HepG2 (cell line): ENCODE results near the gene CFAP73. TPM values are rescaled to one million over a fixed set of nuclear protein-coding genes. Genes with fewer than 3 reads are reported as not detected.

ENCODE experiments used
- ATAC-seq: fragments of 200-7000 bp; cut with Tn5 transposase; 3 replicates; pipeline ENCODE4 v1.9.1; 2020; ENCODE audit warnings: mild to moderate bottlenecking, moderate library complexity
- BruUV-seq: library from RNA; stranded (reverse); fragments of 400-500 nt; replicated peaks from 2 replicates; lab custom pipeline; 2021; lab: Mats Ljungman, UMichigan
- CTCF ChIA-PET: fragments of 300-600 bp; formaldehyde crosslinking; extraction: SDS; loops from one replicate; lab custom pipeline; 2021; ENCODE audit warnings: low total read pairs, inconsistent platforms, low intra/inter-chr PET ratio; lab: Yijun Ruan, JAX
- POLR2A ChIA-PET: fragments of 350-600 bp; sonication (Branson Sonifier 250); formaldehyde crosslinking; loops from one replicate; lab custom pipeline; 2020; ENCODE audit warnings: antibody characterized with exemption, inconsistent platforms; lab: Yijun Ruan, JAX
- DNase-seq: peaks from one replicate; pipeline ENCODE4 v3.0.0-alpha.2; 2015; ENCODE audit warnings: low spot score
- FAIRE-seq: peaks from 3 replicates; lab custom pipeline; 2011; peaks lifted over from hg19 to GRCh38; lab: Jason Lieb, UNC
- H2AFZ ChIP-seq: one replicate; pipeline ENCODE4 v1.6.1; 2011; ENCODE audit warnings: low read length, inconsistent platforms
- H3K27ac ChIP-seq: fragments of 300-600 bp; 3 replicates; pipeline ENCODE4 v1.8.0; 2011; ENCODE audit warnings: mixed run types, mild to moderate bottlenecking, mixed read lengths, low read length, inconsistent platforms; ENCODE audit not compliant: insufficient read depth; ENCODE audit errors: extremely low read length
- H3K27me3 ChIP-seq, 2 experiments: fragments of 200-600 bp in 1 of 2; 2 replicates in 1 of 2; 3 replicates in 1 of 2; pipeline versions ENCODE4 v1.6.0 to v1.8.0; 2011; ENCODE audit warnings: low read length in 2 of 2, mild to moderate bottlenecking in 2 of 2, moderate library complexity in 2 of 2, inconsistent platforms in 1 of 2; ENCODE audit not compliant: insufficient read depth in 2 of 2, control insufficient read depth in 1 of 2
- H3K36me3 ChIP-seq, 2 experiments: fragments of 200-600 bp in 1 of 2; replicated peaks in 1 of 2; 2 replicates in 1 of 2; 3 replicates in 1 of 2; pipeline versions ENCODE4 v1.5.1 to v1.8.0; 2011; ENCODE audit warnings: low read length in 2 of 2, inconsistent platforms in 1 of 2; ENCODE audit not compliant: insufficient read depth in 2 of 2, control insufficient read depth in 1 of 2
- H3K4me1 ChIP-seq: 2 replicates; pipeline ENCODE4 v1.5.1; 2012; ENCODE audit warnings: low read length, inconsistent platforms; ENCODE audit not compliant: insufficient read depth
- H3K4me2 ChIP-seq: 2 replicates; pipeline ENCODE4 v1.6.0; 2011; ENCODE audit warnings: low read depth, low read length, inconsistent platforms
- H3K4me3 ChIP-seq, 3 experiments: fragments of 200-600 bp in 1 of 3; sonication (generic), shearing (Covaris generic) in 1 of 3; replicated peaks in 1 of 3; 2 replicates each; pipeline ENCODE4 v1.5.1; 2011 to 2016; ENCODE audit warnings: low read length in 3 of 3, inconsistent platforms in 2 of 3, low read depth in 2 of 3, mild to moderate bottlenecking in 2 of 3, control low read depth in 1 of 3, mixed read lengths in 1 of 3; ENCODE audit not compliant: insufficient read depth in 1 of 3
- H3K79me2 ChIP-seq: one replicate; pipeline ENCODE4 v1.6.1; 2011; ENCODE audit warnings: low read length, inconsistent platforms; ENCODE audit not compliant: insufficient read depth
- H3K9ac ChIP-seq: 2 replicates; pipeline ENCODE4 v1.6.0; 2011; ENCODE audit warnings: mild to moderate bottlenecking, low read depth, low read length, inconsistent platforms; ENCODE audit not compliant: insufficient read depth
- H3K9me3 ChIP-seq: 2 replicates; pipeline ENCODE4 v1.5.1; 2012; ENCODE audit warnings: mild to moderate bottlenecking, low read length
- H4K20me1 ChIP-seq: 2 replicates; pipeline ENCODE4 v1.6.0; 2011; ENCODE audit warnings: inconsistent platforms, mild to moderate bottlenecking, low read length, moderate library complexity; ENCODE audit not compliant: insufficient read depth
- ATF2 ChIP-seq: sonication (generic); formaldehyde crosslinking; IDR thresholded peaks from 2 replicates; pipeline ENCODE4 v1.4.0; 2020; ENCODE audit warnings: missing genetic modification reagents
- ATM ChIP-seq: fragments of 450-650 bp; IDR thresholded peaks from 2 replicates; pipeline ENCODE4 v1.7.1; 2017; ENCODE audit warnings: mild to moderate bottlenecking, borderline replicate concordance
- CC2D1A ChIP-seq: sonication (generic); formaldehyde crosslinking; IDR thresholded peaks from 2 replicates; pipeline ENCODE4 v1.8.1; 2023; ENCODE audit warnings: mild to moderate bottlenecking, missing genetic modification reagents
- ELF1 ChIP-seq: sonication (generic); formaldehyde crosslinking; IDR thresholded peaks from 2 replicates; pipeline ENCODE4 v1.4.0; 2020; ENCODE audit warnings: missing genetic modification reagents
- HNF4A ChIP-seq: sonication (generic); formaldehyde crosslinking; IDR thresholded peaks from 2 replicates; pipeline ENCODE4 v1.4.0; 2020; ENCODE audit warnings: missing genetic modification reagents
- PHF20 ChIP-seq: sonication (generic); formaldehyde crosslinking; IDR thresholded peaks from 2 replicates; pipeline ENCODE4 v1.5.0; 2020; ENCODE audit warnings: mild to moderate bottlenecking, missing genetic modification reagents
- RBM22 ChIP-seq: fragments of 200-400 bp; formaldehyde crosslinking; optimal IDR thresholded peaks from 2 replicates; pipeline ENCODE3; 2017; ENCODE audit warnings: mild to moderate bottlenecking, low read length, moderate library complexity
- SOX13 ChIP-seq, 3 experiments: fragments of 450-650 bp in 1 of 3; sonication (generic) in 1 of 3; formaldehyde crosslinking in 1 of 3; IDR thresholded peaks in 2 of 3; conservative IDR thresholded peaks in 1 of 3; 2 replicates each; pipeline versions ENCODE4 v1.5.0 to v1.6.1; 2016 to 2020; ENCODE audit warnings: antibody characterized with exemption in 1 of 3, mild to moderate bottlenecking in 1 of 3, missing compliant biosample characterization in 1 of 3, missing genetic modification reagents in 1 of 3, moderate library complexity in 1 of 3
- ZNF326 ChIP-seq: sonication (generic); formaldehyde crosslinking; IDR thresholded peaks from 2 replicates; pipeline ENCODE4 v1.4.0; 2020; ENCODE audit warnings: missing genetic modification reagents, borderline replicate concordance
- ZNF335 ChIP-seq: sonication (generic); formaldehyde crosslinking; IDR thresholded peaks from 2 replicates; pipeline ENCODE4 v1.4.0; 2020; ENCODE audit warnings: missing genetic modification reagents
- ZNF354B ChIP-seq: sonication (generic); formaldehyde crosslinking; IDR thresholded peaks from 2 replicates; pipeline ENCODE4 v1.8.0; 2022; ENCODE audit warnings: mild to moderate bottlenecking, missing genetic modification reagents
- ZNF383 ChIP-seq: sonication (generic); formaldehyde crosslinking; IDR thresholded peaks from 2 replicates; pipeline ENCODE4 v1.4.0; 2020; ENCODE audit warnings: missing genetic modification reagents, mild to moderate bottlenecking, borderline replicate concordance
- ZNF562 ChIP-seq: sonication (generic); formaldehyde crosslinking; IDR thresholded peaks from 2 replicates; pipeline ENCODE4 v1.8.0; 2022; ENCODE audit warnings: missing genetic modification reagents, borderline replicate concordance
- ZNF609 ChIP-seq: sonication (generic); formaldehyde crosslinking; IDR thresholded peaks from 2 replicates; pipeline ENCODE4 v1.4.0; 2020; ENCODE audit warnings: mild to moderate bottlenecking, missing genetic modification reagents, borderline replicate concordance
- ZNF761 ChIP-seq: sonication (generic); formaldehyde crosslinking; conservative IDR thresholded peaks from 2 replicates; pipeline ENCODE4 v1.4.0; 2020; ENCODE audit warnings: mild to moderate bottlenecking, missing genetic modification reagents
- ZNF850 ChIP-seq: sonication (generic); formaldehyde crosslinking; conservative IDR thresholded peaks from 2 replicates; pipeline ENCODE4 v1.9.0; 2021; ENCODE audit warnings: mild to moderate bottlenecking, missing genetic modification reagents
- WGBS: methylation state at CpG from one replicate; pipeline ENCODE4 v1.1.6; 2017; ENCODE audit warnings: low lambda C conversion rate; 5-methylcytosine and 5-hydroxymethylcytosine counted together
- in situ Hi-C: cut with HindIII; loops from 2 replicates; pipeline ENCODE4 v1.10.0; 2017; ENCODE audit warnings: low pct_unique_long_range_greater_than_20kb; ENCODE audit not compliant: extremely low pct_ligation_motif_present
- intact Hi-C: fragments of 100-400 bp; cut with micrococcal nuclease; formaldehyde crosslinking; loops from one replicate; pipeline ENCODE4 v1.10.0; 2022; ENCODE audit not compliant: unreplicated experiment
- polyA plus RNA-seq, 8 experiments: library from polyadenylated mRNA; depleted of rRNA in 3 of 8; stranded (reverse) in 7 of 8; unstranded in 1 of 8; fragments of >200 nt; fragmentation: Illumina TruSeq in 4 of 8; extraction: Trizol in 4 of 8; gene quantifications; 2 replicates each; pipeline versions ENCODE4 v1.2.1 to v1.2.3, GENCODE V29; 2011 to 2016; ENCODE audit warnings: low read depth in 4 of 8, missing spikeins in 1 of 8, mixed read lengths in 1 of 8; ENCODE audit not compliant: insufficient read depth in 1 of 8
- total RNA-seq, 5 experiments: library from RNA; depleted of rRNA; stranded (reverse); fragments of >200 nt; fragmentation: Illumina TruSeq; extraction: Trizol; gene quantifications; 2 replicates each; pipeline ENCODE4 v1.2.3, GENCODE V29; 2016; ENCODE audit warnings: low read depth in 1 of 5

The CFAP73 gene
- total and polyA plus RNA-seq, 2 of the 13 experiments (the other 11 are each of a cell fraction or from before 2014, with no cell fraction given): not detected

GRCh38 chr12:113114447-113115178 lies 34.9 kb upstream of the CFAP73 start (continued):
- TF ChIP-seq ZNF609 (CRISPR knock-in tag): no peak
- TF ChIP-seq ZNF383 (CRISPR knock-in tag): no peak
- TF ChIP-seq ZNF761 (CRISPR knock-in tag): no peak

- in situ Hi-C loops (no loop called here), intact Hi-C loops (no loop called here)
- no peak for TF ChIP-seq ZNF850 (CRISPR knock-in tag)
- TF ChIP-seq ZNF562 (CRISPR knock-in tag): no peak
- TF ChIP-seq ELF1 (CRISPR knock-in tag): no peak
- TF ChIP-seq ATF2: no peak
- TF ChIP-seq ATM: no peak
- no peak for TF ChIP-seq PHF20
- no peak for TF ChIP-seq ZNF326 (CRISPR knock-in tag)
- TF ChIP-seq HNF4A (CRISPR knock-in tag): no peak
- no peak for TF ChIP-seq ZNF354B
- no peak for TF ChIP-seq ZNF335 (CRISPR knock-in tag)
- TF ChIP-seq CC2D1A (CRISPR knock-in tag): no peak
- TF ChIP-seq RBM22: no peak
- TF ChIP-seq SOX13 (IDR thresholded peaks at IDR 0.05): no peak
- TF ChIP-seq SOX13 (CRISPR knock-in tag; conservative IDR thresholded peaks at IDR 0.05 in 1 of 2, IDR thresholded peaks at IDR 0.05 in 1 of 2): no peak
- no TSS peak for BruUV-seq
- ATAC-seq (no peak; the same call in 2 of the 3 replicates), FAIRE-seq (no peak), DNase-seq (no peak)
- H3K27me3 ChIP-seq: peaks cover 0 to 10% of the 10 kb centered on the region in 2 experiments; a peak in 1 of 5 replicates
- H3K27ac ChIP-seq: no peak overlapping the region
- no peak overlapping the region for H3K4me3 ChIP-seq
- no peaks in the 10 kb centered on the region for H4K20me1 ChIP-seq
- H3K9ac ChIP-seq: no peak overlapping the region
- H3K4me2 ChIP-seq: no peak overlapping the region
- H2AFZ ChIP-seq: no peak overlapping the region
- POLR2A ChIA-PET: no interaction called here
- no peaks in the 10 kb centered on the region for H3K9me3 ChIP-seq
- H3K4me1 ChIP-seq: no peaks in the 10 kb centered on the region
- WGBS: 38% methylated on average over 6 of the region's 22 CpGs
- no peaks in the 10 kb centered on the region for H3K79me2 ChIP-seq
- CTCF ChIA-PET: no interaction called here
- H3K36me3 ChIP-seq: no peaks in the 10 kb centered on the region
Observed at GRCh38 chr12:113115455-113116126, 33.9 kb upstream of the CFAP73 start.
